GM12872 (cell line): Measurements from ENCODE around the gene CDCA8.

ENCODE experiments used
- TF ChIP-seq, protein P1 (sequence below): IDR thresholded peaks from 3 replicates; pipeline ENCODE4 v1.5.1; 2011; ENCODE audit warnings: low read depth, mild to moderate bottlenecking, low read length, moderate library complexity; ENCODE audit not compliant: insufficient read depth

The CDCA8 gene

DNA sequence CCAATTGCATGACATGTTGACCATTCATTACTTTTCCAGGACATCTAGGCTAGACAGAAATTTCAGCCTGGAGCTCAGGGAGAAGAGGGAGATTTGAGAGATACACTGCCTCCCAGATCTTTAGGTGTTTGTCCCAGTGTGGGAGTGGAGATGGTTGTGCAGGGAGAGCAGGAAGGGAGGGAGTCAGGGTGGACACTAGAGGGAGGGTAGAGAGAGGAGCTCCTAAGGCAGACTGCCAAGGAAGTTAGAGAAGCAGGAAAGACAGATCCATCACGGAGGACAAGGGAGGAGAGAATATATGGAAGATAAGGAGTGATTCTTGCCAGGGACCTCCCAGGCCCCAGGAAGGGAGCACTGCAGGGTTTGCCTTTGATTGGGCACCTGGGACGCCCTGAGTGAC lies 8.7 kb downstream of the CDCA8 start:
- TF ChIP-seq, protein P1, sequence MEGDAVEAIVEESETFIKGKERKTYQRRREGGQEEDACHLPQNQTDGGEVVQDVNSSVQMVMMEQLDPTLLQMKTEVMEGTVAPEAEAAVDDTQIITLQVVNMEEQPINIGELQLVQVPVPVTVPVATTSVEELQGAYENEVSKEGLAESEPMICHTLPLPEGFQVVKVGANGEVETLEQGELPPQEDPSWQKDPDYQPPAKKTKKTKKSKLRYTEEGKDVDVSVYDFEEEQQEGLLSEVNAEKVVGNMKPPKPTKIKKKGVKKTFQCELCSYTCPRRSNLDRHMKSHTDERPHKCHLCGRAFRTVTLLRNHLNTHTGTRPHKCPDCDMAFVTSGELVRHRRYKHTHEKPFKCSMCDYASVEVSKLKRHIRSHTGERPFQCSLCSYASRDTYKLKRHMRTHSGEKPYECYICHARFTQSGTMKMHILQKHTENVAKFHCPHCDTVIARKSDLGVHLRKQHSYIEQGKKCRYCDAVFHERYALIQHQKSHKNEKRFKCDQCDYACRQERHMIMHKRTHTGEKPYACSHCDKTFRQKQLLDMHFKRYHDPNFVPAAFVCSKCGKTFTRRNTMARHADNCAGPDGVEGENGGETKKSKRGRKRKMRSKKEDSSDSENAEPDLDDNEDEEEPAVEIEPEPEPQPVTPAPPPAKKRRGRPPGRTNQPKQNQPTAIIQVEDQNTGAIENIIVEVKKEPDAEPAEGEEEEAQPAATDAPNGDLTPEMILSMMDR, result no peak

DNA sequence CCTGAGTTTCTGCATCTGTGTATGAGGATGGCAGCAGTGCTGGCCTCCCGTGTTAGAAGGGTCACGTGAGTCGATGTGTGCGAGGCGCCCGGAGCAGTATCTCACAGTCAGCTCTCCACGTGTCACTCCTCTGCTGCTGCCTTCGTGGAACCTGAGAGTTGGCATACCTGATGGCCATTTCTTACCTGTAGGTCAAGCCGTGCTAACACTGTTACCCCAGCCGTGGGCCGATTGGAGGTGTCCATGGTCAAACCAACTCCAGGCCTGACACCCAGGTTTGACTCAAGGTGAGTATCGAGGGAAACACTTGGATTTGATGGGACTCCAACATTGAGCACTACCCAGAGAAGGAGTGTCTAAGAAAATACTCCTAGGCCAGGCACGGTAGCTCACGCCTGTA lies 10.7 kb downstream of the CDCA8 start:
- TF ChIP-seq, protein P1, result no peak

DNA sequence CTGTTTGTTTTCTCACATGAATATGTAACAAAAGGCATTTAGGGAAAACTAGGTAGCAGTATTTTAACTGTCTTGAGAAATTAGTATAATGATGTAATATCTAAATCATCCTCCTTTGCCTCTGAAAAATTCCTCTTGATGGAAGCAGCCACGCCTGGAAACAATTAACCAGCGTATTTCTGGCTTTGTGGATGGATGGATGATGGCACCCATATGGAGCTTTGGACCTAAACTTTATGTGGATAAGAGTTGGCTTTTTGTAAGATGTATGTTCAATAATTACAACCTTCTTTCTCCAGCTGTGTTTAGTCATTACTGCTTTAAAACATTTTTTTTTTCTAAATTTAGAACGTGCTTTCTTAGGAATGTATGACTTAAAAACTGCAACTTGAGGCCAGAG lies 12.7 kb downstream of the CDCA8 start:
- TF ChIP-seq, protein P1, result no peak

DNA sequence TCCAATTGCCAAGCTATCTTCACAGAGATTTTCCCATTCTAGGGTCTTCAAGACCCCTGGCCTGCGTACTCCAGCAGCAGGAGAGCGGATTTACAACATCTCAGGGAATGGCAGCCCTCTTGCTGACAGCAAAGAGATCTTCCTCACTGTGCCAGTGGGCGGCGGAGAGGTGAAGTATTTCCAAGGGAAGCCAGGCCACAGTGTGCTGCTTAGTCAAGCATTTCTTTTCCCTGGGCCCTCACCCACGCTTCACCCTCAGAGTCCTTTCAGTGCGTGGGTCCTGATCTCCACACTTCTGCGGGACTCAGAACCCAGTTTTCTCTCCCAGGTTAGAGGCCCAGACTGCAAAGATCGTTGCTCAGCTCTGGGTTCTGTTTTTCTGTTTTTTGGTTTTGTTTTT lies 13.1 kb downstream of the CDCA8 start:
- TF ChIP-seq, protein P1, result no peak

DNA sequence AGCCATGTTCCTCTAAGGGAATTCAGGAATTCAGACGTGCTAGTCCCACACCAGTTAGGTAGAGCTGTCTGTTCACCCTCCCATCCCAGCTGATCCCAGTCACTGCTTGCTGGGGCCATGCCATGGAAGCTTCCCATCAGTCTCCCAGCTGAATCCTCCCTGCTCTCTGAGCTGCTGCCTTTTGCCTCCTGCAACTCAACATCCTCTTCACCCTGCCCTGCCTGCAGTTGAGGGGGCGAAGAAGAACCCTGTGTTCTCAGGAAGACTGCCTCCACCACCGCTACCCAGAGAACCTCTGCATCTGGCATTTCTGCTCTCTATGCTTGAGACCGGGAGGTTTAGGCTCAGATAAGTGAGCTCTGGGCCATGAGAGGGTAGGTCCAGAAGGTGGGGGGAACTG lies 16.2 kb downstream of the CDCA8 start:
- TF ChIP-seq, protein P1, result no peak

DNA sequence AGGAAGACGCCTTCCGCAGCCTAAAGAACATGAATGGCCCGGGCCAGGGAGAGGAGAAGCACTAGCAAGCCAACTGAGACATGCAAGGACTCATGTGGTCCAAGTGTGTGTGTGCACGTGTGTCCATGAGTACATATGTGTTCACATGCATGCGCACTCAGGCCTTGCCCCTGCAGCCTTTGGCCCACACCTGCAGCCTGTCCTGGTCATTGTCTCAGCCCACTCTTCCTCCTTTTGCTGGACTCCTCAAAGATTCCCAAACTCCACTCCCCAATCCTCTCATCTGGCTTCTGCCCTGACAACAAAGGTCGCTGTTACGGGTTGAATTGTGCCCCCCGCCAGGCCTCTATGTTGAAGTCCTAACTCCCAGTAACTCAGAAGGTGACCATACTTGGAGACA lies 21.9 kb downstream of the CDCA8 start:
- TF ChIP-seq, protein P1, result no peak

DNA sequence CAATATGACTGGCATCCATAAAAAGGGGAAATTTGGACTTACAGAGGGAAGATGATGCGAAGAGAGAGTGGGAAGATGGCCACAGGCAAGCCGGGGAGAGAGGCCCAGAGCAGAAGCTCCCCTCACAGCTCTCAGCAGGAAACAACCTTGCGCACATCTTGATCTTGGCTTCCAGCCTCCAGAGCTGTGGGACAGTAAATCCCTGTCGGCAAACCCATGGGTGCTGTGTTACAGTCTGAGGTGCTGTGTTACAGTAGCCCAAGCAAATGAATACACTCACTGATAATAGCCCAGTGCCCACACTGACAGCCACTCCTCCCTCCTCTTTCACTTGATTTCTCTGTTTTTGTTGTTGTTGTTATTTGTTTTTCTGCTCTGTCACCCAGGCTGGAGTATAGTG lies 22.4 kb downstream of the CDCA8 start:
- TF ChIP-seq, protein P1, result no peak

DNA sequence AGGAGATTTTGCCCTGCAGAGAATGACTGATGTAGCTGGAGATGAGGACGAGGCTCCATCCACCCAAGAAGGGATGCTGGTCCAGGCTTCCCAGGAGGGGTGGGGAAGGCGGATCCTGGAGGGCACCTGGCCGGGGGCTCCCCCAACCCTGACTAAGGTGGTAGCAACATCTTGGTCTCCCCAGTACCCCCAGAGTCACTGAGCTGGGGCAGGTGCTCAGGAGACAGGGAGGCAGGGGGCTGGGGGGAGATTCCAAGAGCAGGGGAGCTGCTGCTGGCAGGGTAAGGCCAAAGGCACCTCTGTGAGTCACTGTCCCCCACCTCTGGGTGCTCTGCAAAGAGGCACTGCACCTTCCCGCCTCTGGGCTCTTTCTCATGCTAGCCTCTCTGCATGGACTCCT lies 24.0 kb downstream of the CDCA8 start:
- TF ChIP-seq, protein P1, result no peak
